HEK293T (cell line): ENCODE data around the gene SP1.

Experiments
- ARNT ChIP-seq: fragments of 450-650 bp; IDR thresholded peaks from 2 replicates; pipeline ENCODE4 v1.6.1; 2017; ENCODE audit warnings: mild to moderate bottlenecking
- BHLHE40 ChIP-seq: fragments of 450-650 bp; IDR thresholded peaks from 2 replicates; pipeline ENCODE4 v1.6.1; 2016; ENCODE audit warnings: mild to moderate bottlenecking, moderate library complexity, borderline replicate concordance
- CTBP1 ChIP-seq: fragments of 450-650 bp; IDR thresholded peaks from 2 replicates; pipeline ENCODE4 v1.6.1; 2016; ENCODE audit warnings: borderline replicate concordance
- ELF4 ChIP-seq: fragments of 450-650 bp; IDR thresholded peaks from 2 replicates; pipeline ENCODE4 v1.6.1; 2017; ENCODE audit warnings: antibody characterized with exemption
- FOXA1 ChIP-seq: fragments of 450-650 bp; IDR thresholded peaks from 2 replicates; pipeline ENCODE4 v1.6.1; 2016; ENCODE audit warnings: mild to moderate bottlenecking
- FOXM1 ChIP-seq: fragments of 450-650 bp; IDR thresholded peaks from 2 replicates; pipeline ENCODE4 v1.6.1; 2017; ENCODE audit warnings: mild to moderate bottlenecking, borderline replicate concordance
- HDGF ChIP-seq: fragments of 450-650 bp; IDR thresholded peaks from 2 replicates; pipeline ENCODE4 v1.6.1; 2017; ENCODE audit warnings: antibody characterized with exemption, borderline replicate concordance
- NFRKB ChIP-seq: fragments of 450-650 bp; IDR thresholded peaks from 2 replicates; pipeline ENCODE4 v1.6.1; 2016; ENCODE audit warnings: mild to moderate bottlenecking, moderate library complexity
- SP1 ChIP-seq: fragments of 450-650 bp; IDR thresholded peaks from 2 replicates; pipeline ENCODE4 v1.6.1; 2017
- SUZ12 ChIP-seq: fragments of 450-650 bp; IDR thresholded peaks from 2 replicates; pipeline ENCODE4 v1.6.1; 2016; ENCODE audit warnings: mild to moderate bottlenecking

DNA sequence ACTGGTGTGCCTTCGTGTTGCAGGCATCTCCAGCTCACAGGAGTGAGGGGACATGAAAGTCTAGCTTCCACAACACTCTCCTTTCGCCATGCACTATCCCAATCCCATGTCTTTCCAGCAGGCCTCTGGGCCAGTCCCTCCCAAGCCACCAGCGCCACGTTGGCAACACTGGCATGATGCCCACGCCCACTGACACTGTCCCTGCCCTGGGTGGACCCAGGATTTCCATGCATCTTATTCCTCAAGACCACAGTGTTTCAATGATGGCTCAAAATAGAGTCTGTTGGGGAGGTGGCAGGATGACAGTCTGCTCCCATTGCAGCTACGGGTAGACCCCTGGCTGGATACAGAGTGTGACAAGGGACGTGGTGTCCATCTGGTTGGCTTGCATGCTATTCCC, 46.1 kb upstream of the SP1 start:
- TF ChIP-seq ARNT: no peak
- no peak for TF ChIP-seq CTBP1
- no peak for TF ChIP-seq ELF4
- no peak for TF ChIP-seq BHLHE40
- no peak for TF ChIP-seq SUZ12
- no peak for TF ChIP-seq HDGF
- TF ChIP-seq SP1: no peak
- no peak for TF ChIP-seq FOXM1
- TF ChIP-seq NFRKB: no peak
- no peak for TF ChIP-seq FOXA1
